WTC11 (cell line): ENCODE results near the gene AHSP. TPM values are rescaled to one million over a fixed set of nuclear protein-coding genes. Genes with fewer than 3 reads are reported as not detected.

Experiments
- ATAC-seq: fragments of 200-7000 bp; cut with Tn5 transposase; 2 replicates; pipeline ENCODE4 v1.10.0; 2021; ENCODE audit warnings: mild to moderate bottlenecking, moderate library complexity
- CTCF ChIA-PET: fragments of 300-600 bp; sonication (Branson Sonifier 250); formaldehyde crosslinking; loops from one replicate; lab custom pipeline; 2021; ENCODE audit warnings: antibody characterized with exemption; lab: Charles Lee
- POLR2A ChIA-PET: fragments of 350-600 bp; sonication (Branson Sonifier 250); formaldehyde crosslinking; loops from one replicate; lab custom pipeline; 2021; ENCODE audit warnings: antibody characterized with exemption; lab: Charles Lee
- DNase-seq: peaks from one replicate; pipeline ENCODE4 v3.0.0; 2021; ENCODE audit warnings: low spot score
- H3K27ac Mint-ChIP-seq: 2 replicates; pipeline ENCODE4 v1.8.0; 2021; ENCODE audit warnings: mixed read lengths
- H3K27me3 Mint-ChIP-seq: 2 replicates; pipeline ENCODE4 v1.8.0; 2021; ENCODE audit warnings: low read depth, mild to moderate bottlenecking, moderate library complexity, mixed read lengths
- H3K36me3 Mint-ChIP-seq: 2 replicates; pipeline ENCODE4 v1.8.0; 2021; ENCODE audit warnings: mixed read lengths
- H3K4me1 Mint-ChIP-seq: 2 replicates; pipeline ENCODE4 v1.8.0; 2022; ENCODE audit warnings: mixed read lengths
- H3K4me3 Mint-ChIP-seq: 2 replicates; pipeline ENCODE4 v1.8.0; 2021; ENCODE audit warnings: mild to moderate bottlenecking, moderate library complexity, mixed read lengths
- H3K9me3 Mint-ChIP-seq: 2 replicates; pipeline ENCODE4 v1.8.0; 2021; ENCODE audit warnings: mixed read lengths
- ATF2 ChIP-seq: sonication (generic); formaldehyde crosslinking; IDR thresholded peaks from 2 replicates; pipeline ENCODE4 v1.8.1; 2022; ENCODE audit warnings: low read depth, missing genetic modification reagents, borderline replicate concordance
- ATF6 ChIP-seq: sonication (generic); formaldehyde crosslinking; IDR thresholded peaks from 2 replicates; pipeline ENCODE4 v1.8.1; 2023; ENCODE audit warnings: mild to moderate bottlenecking, missing genetic modification reagents
- CBFB ChIP-seq: sonication (generic); formaldehyde crosslinking; IDR thresholded peaks from 2 replicates; pipeline ENCODE4 v1.8.1; 2022; ENCODE audit warnings: mild to moderate bottlenecking, low read depth, missing genetic modification reagents
- CREB1 ChIP-seq: sonication (generic); formaldehyde crosslinking; IDR thresholded peaks from 2 replicates; pipeline ENCODE4 v1.8.0; 2023; ENCODE audit warnings: mild to moderate bottlenecking, missing genetic modification reagents
- ETV6 ChIP-seq: sonication (generic); formaldehyde crosslinking; IDR thresholded peaks from 2 replicates; pipeline ENCODE4 v1.8.1; 2022; ENCODE audit warnings: mild to moderate bottlenecking, missing genetic modification reagents
- FOXK1 ChIP-seq: sonication (generic); formaldehyde crosslinking; IDR thresholded peaks from 2 replicates; pipeline ENCODE4 v1.8.0; 2022; ENCODE audit warnings: mild to moderate bottlenecking, moderate library complexity, missing genetic modification reagents
- HMGA2 ChIP-seq: fragments of 250-450 bp; sonication (Bioruptor Pico); IDR thresholded peaks from 2 replicates; pipeline ENCODE4 v1.4.0; 2021; ENCODE audit warnings: mild to moderate bottlenecking, moderate library complexity
- MYBL2 ChIP-seq: sonication (generic); formaldehyde crosslinking; IDR thresholded peaks from 2 replicates; pipeline ENCODE4 v1.8.1; 2023; ENCODE audit warnings: mild to moderate bottlenecking, moderate library complexity, missing genetic modification reagents
- NFE2L1 ChIP-seq: sonication (generic); formaldehyde crosslinking; IDR thresholded peaks from 2 replicates; pipeline ENCODE4 v1.8.1; 2023; ENCODE audit warnings: missing genetic modification reagents
- NR2C2 ChIP-seq: sonication (generic); formaldehyde crosslinking; IDR thresholded peaks from 2 replicates; pipeline ENCODE4 v1.8.0; 2022; ENCODE audit warnings: mild to moderate bottlenecking, missing genetic modification reagents
- NR3C1 ChIP-seq: sonication (generic); formaldehyde crosslinking; conservative IDR thresholded peaks from 2 replicates; pipeline ENCODE4 v1.8.1; 2023; ENCODE audit warnings: low read depth, mild to moderate bottlenecking, missing genetic modification reagents
- RORB ChIP-seq: fragments of 250-450 bp; sonication (Bioruptor Pico); IDR thresholded peaks from 2 replicates; pipeline ENCODE4 v1.9.0; 2021; ENCODE audit warnings: mild to moderate bottlenecking
- SP1 ChIP-seq: sonication (generic); formaldehyde crosslinking; conservative IDR thresholded peaks from 2 replicates; pipeline ENCODE4 v1.8.1; 2022; ENCODE audit warnings: missing genetic modification reagents
- TEAD4 ChIP-seq: sonication (generic); formaldehyde crosslinking; IDR thresholded peaks from 2 replicates; pipeline ENCODE4 v1.8.0; 2022; ENCODE audit warnings: mild to moderate bottlenecking, missing genetic modification reagents
- ZNF219 ChIP-seq: sonication (generic); formaldehyde crosslinking; IDR thresholded peaks from 2 replicates; pipeline ENCODE4 v1.8.0; 2023; ENCODE audit warnings: missing genetic modification reagents, mild to moderate bottlenecking, borderline replicate concordance
- total RNA-seq: library from RNA; stranded (reverse); gene quantifications from 3 replicates; pipeline ENCODE4 v1.2.3, GENCODE V29; 2021
- TF ChIP-seq, protein P1 (sequence below): fragments of 250-450 bp; sonication (Bioruptor Pico); IDR thresholded peaks from 2 replicates; pipeline ENCODE4 v1.9.0; 2021; ENCODE audit warnings: mild to moderate bottlenecking
- TF ChIP-seq, protein P2 (sequence below): sonication (generic); formaldehyde crosslinking; IDR thresholded peaks from 2 replicates; pipeline ENCODE4 v1.8.1; 2023; ENCODE audit warnings: mild to moderate bottlenecking, missing genetic modification reagents, moderate library complexity
- TF ChIP-seq, protein P3 (sequence below): sonication (generic); formaldehyde crosslinking; IDR thresholded peaks from 2 replicates; pipeline ENCODE4 v1.8.0; 2023; ENCODE audit warnings: missing genetic modification reagents
- TF ChIP-seq, protein P4 (sequence below): sonication (generic); formaldehyde crosslinking; conservative IDR thresholded peaks from 2 replicates; pipeline ENCODE4 v1.8.1; 2023; ENCODE audit warnings: mild to moderate bottlenecking, low read depth, missing genetic modification reagents, moderate library complexity
- TF ChIP-seq, protein P5 (sequence below): fragments of 250-450 bp; sonication (Bioruptor Pico); IDR thresholded peaks from 2 replicates; pipeline ENCODE4 v1.9.0; 2021; ENCODE audit warnings: mild to moderate bottlenecking

Gene AHSP
- total RNA-seq, 1 experiment from 2014 or later: 0.81 TPM

DNA sequence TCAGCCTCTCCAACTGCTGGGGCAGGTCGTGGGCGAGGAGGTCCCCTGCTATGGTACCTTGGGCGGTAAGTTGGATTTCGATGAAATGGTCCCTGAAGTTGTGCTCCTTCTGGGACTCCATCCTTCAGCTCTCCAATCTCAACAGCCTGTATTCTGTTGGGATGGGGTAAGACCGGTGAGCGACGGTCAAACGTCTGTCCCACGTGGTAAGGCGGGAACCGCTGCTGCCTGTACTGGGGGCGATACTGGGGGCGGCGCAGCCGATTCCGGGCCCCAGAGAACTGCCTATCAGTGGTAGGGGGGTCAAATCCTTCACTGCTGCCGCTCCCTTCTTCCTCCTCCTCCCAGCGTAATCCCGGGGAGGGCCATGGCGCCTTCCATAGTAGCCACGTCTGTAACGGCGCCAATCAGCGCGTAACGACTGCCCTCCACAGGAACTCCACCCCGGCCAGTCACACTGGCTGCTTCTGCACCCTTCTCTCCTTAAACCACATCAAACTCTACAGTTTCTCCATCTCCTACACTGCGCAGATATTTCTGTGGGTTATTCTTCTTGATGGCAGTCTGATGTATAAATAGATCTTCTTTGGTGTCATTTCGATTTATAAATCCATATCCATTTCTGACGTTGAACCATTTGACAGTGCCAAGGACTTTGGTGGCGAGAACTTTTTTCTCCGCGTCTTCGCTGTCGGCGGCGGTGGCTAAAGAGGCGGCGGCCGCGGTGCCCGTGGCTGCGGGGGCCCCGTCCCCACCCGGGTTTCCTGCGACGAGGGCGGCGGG lies 41.1 kb downstream of the AHSP start:
- Mint-ChIP-seq H3K27ac (no peak overlapping the region), H3K9me3 (peaks cover 73% of the 10 kb centered on the region), H3K4me3 (peak overlapping the region; percentile 65), H3K27me3 (peaks cover 71% of the 10 kb centered on the region), H3K36me3 (peaks cover 43% of the 10 kb centered on the region), H3K4me1 (no peaks in the 10 kb centered on the region)
- POLR2A ChIA-PET: no interaction called here
- DNase-seq (peak; percentile 13), ATAC-seq (peak; percentile 44)
- CTCF ChIA-PET: no interaction called here
- TF ChIP-seq TEAD4 (CRISPR knock-in tag): no peak
- no peak for TF ChIP-seq CREB1 (CRISPR knock-in tag)
- no peak for TF ChIP-seq RORB (CRISPR knock-in tag)

DNA sequence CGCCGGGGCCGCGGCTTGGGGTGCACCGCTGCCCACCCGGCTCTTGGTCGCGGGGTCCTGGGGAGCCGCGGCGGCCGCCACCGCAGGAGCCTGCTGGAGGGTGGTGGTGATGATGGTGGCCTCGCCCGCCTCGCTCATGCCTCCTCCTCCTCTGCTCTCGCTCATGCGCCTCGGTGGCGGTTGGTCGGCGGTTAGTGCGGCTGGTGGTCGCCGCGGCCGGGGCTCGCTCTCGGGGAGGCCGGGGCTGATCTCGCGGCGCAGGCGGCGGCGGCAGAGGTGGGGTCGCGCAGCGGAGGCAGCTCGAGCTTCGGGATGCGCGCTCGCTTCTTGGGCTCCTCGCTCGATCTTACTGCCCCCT lies 41.6 kb downstream of the AHSP start:
- no peak overlapping the region for H3K4me3 Mint-ChIP-seq

More for the DNA sequence above, 41.6 kb downstream of the AHSP start:
- ChIA-PET CTCF (no interaction called here), POLR2A (no interaction called here)
- no peak for DNase-seq
- no peak for ATAC-seq
- Mint-ChIP-seq H3K4me1 (no peaks in the 10 kb centered on the region), H3K27ac (no peak overlapping the region), H3K9me3 (peaks cover 75% of the 10 kb centered on the region), H3K27me3 (peaks cover 70% of the 10 kb centered on the region), H3K36me3 (peaks cover 44% of the 10 kb centered on the region)
- no peak for TF ChIP-seq HMGA2 (CRISPR knock-in tag)
- TF ChIP-seq, protein P1, sequence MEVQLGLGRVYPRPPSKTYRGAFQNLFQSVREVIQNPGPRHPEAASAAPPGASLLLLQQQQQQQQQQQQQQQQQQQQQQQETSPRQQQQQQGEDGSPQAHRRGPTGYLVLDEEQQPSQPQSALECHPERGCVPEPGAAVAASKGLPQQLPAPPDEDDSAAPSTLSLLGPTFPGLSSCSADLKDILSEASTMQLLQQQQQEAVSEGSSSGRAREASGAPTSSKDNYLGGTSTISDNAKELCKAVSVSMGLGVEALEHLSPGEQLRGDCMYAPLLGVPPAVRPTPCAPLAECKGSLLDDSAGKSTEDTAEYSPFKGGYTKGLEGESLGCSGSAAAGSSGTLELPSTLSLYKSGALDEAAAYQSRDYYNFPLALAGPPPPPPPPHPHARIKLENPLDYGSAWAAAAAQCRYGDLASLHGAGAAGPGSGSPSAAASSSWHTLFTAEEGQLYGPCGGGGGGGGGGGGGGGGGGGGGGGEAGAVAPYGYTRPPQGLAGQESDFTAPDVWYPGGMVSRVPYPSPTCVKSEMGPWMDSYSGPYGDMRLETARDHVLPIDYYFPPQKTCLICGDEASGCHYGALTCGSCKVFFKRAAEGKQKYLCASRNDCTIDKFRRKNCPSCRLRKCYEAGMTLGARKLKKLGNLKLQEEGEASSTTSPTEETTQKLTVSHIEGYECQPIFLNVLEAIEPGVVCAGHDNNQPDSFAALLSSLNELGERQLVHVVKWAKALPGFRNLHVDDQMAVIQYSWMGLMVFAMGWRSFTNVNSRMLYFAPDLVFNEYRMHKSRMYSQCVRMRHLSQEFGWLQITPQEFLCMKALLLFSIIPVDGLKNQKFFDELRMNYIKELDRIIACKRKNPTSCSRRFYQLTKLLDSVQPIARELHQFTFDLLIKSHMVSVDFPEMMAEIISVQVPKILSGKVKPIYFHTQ (CRISPR knock-in tag): no peak
- TF ChIP-seq, protein P2, sequence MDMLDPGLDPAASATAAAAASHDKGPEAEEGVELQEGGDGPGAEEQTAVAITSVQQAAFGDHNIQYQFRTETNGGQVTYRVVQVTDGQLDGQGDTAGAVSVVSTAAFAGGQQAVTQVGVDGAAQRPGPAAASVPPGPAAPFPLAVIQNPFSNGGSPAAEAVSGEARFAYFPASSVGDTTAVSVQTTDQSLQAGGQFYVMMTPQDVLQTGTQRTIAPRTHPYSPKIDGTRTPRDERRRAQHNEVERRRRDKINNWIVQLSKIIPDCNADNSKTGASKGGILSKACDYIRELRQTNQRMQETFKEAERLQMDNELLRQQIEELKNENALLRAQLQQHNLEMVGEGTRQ: no peak
- TF ChIP-seq MYBL2: no peak
- no peak for TF ChIP-seq SP1 (CRISPR knock-in tag)
- TF ChIP-seq ETV6 (CRISPR knock-in tag): no peak
- TF ChIP-seq, protein P3, sequence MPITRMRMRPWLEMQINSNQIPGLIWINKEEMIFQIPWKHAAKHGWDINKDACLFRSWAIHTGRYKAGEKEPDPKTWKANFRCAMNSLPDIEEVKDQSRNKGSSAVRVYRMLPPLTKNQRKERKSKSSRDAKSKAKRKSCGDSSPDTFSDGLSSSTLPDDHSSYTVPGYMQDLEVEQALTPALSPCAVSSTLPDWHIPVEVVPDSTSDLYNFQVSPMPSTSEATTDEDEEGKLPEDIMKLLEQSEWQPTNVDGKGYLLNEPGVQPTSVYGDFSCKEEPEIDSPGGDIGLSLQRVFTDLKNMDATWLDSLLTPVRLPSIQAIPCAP (CRISPR knock-in tag): no peak
- no peak for TF ChIP-seq CBFB
- no peak for TF ChIP-seq ZNF219 (CRISPR knock-in tag)
- no peak for TF ChIP-seq ATF2 (CRISPR knock-in tag)
- no peak for TF ChIP-seq ATF6 (CRISPR knock-in tag)
- TF ChIP-seq, protein P4, sequence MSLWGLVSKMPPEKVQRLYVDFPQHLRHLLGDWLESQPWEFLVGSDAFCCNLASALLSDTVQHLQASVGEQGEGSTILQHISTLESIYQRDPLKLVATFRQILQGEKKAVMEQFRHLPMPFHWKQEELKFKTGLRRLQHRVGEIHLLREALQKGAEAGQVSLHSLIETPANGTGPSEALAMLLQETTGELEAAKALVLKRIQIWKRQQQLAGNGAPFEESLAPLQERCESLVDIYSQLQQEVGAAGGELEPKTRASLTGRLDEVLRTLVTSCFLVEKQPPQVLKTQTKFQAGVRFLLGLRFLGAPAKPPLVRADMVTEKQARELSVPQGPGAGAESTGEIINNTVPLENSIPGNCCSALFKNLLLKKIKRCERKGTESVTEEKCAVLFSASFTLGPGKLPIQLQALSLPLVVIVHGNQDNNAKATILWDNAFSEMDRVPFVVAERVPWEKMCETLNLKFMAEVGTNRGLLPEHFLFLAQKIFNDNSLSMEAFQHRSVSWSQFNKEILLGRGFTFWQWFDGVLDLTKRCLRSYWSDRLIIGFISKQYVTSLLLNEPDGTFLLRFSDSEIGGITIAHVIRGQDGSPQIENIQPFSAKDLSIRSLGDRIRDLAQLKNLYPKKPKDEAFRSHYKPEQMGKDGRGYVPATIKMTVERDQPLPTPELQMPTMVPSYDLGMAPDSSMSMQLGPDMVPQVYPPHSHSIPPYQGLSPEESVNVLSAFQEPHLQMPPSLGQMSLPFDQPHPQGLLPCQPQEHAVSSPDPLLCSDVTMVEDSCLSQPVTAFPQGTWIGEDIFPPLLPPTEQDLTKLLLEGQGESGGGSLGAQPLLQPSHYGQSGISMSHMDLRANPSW (CRISPR knock-in tag): no peak
- TF ChIP-seq NR3C1: no peak
- TF ChIP-seq, protein P5, sequence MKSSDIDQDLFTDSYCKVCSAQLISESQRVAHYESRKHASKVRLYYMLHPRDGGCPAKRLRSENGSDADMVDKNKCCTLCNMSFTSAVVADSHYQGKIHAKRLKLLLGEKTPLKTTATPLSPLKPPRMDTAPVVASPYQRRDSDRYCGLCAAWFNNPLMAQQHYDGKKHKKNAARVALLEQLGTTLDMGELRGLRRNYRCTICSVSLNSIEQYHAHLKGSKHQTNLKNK: no peak
- TF ChIP-seq NFE2L1: no peak
- no peak for TF ChIP-seq NR2C2 (CRISPR knock-in tag)
- no peak for TF ChIP-seq FOXK1 (CRISPR knock-in tag)
